ENCODE measurements around the gene TBC1D20.

DNA sequence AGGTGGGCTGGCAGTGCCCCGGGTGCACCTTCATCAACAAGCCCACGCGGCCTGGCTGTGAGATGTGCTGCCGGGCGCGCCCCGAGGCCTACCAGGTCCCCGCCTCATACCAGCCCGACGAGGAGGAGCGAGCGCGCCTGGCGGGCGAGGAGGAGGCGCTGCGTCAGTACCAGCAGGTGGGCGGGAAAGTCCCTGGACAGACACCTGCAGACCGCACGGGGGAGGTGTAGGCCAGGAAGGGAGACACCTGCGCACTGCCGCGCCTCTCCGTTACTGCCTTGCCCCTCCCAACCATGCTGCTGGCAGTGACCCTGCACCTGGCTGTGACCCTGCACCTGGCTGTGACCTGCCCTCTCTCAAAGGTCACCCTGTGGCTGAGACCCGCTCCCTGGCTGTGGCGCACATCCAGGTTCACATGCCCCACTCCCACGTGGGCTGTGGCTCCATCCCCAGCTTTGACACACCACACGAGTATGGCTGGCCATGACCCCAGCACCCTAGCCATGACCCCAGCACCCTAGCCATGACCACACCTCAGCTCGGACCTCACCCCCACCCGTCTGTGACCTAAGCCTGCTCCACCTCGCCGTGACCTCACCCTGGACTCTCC, 42.7 kb downstream of the TBC1D20 start:
- no peak for TF ChIP-seq POLR2AphosphoS5 (IDR thresholded peaks at IDR 0.05; ENCODE audit: insufficient read depth in 1 of 2, low read depth in 1 of 2)
- TF ChIP-seq, protein P1, sequence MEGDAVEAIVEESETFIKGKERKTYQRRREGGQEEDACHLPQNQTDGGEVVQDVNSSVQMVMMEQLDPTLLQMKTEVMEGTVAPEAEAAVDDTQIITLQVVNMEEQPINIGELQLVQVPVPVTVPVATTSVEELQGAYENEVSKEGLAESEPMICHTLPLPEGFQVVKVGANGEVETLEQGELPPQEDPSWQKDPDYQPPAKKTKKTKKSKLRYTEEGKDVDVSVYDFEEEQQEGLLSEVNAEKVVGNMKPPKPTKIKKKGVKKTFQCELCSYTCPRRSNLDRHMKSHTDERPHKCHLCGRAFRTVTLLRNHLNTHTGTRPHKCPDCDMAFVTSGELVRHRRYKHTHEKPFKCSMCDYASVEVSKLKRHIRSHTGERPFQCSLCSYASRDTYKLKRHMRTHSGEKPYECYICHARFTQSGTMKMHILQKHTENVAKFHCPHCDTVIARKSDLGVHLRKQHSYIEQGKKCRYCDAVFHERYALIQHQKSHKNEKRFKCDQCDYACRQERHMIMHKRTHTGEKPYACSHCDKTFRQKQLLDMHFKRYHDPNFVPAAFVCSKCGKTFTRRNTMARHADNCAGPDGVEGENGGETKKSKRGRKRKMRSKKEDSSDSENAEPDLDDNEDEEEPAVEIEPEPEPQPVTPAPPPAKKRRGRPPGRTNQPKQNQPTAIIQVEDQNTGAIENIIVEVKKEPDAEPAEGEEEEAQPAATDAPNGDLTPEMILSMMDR (IDR thresholded peaks at IDR 0.05) = no peak
- TF ChIP-seq POLR2A (IDR thresholded peaks at IDR 0.05) = no peak

Data from vagina (tissue), 2 donors.